Fibroblast of lung (primary cell): ENCODE results near the gene RPA3.

ENCODE experiments used
- CTCF ChIP-seq, 2 donors: IDR thresholded peaks in 1 of 2; conservative IDR thresholded peaks in 1 of 2; 1 replicate in 1 of 2; 2 replicates in 1 of 2; pipeline ENCODE4 v1.5.1; 2011 to 2012; ENCODE audit warnings: low read length in 2 of 2, control low read depth in 1 of 2, inconsistent platforms in 1 of 2, low read depth in 1 of 2, mild to moderate bottlenecking in 1 of 2
- EZH2 ChIP-seq: IDR thresholded peaks from 2 replicates; pipeline ENCODE4 v1.5.1; 2012; ENCODE audit warnings: low read length, control low read depth, mild to moderate bottlenecking; ENCODE audit errors: missing control alignments

GRCh38 chr7:7764520-7765396 is 46.4 kb upstream of the RPA3 start:
- TF ChIP-seq CTCF (conservative IDR thresholded peaks at IDR 0.05 in 1 of 2, IDR thresholded peaks at IDR 0.05 in 1 of 2; ENCODE audit: low read depth in 1 of 2, low read length in 2 of 2) (no peak), EZH2 (no peak)
